Cardiac fibroblast (primary cell): Measurements from ENCODE around the gene UNC13C.

Experiments
- DNase-seq, 2 donors: peaks; one replicate each; pipeline versions ENCODE4 v3.0.0 to v3.0.0-alpha.2; 2010; ENCODE audit warnings: low read depth in 2 of 2
- H3K4me3 ChIP-seq, 2 donors: replicated peaks in 1 of 2; 1 replicate in 1 of 2; 2 replicates in 1 of 2; pipeline ENCODE4 v1.5.1; 2011; ENCODE audit warnings: low read depth in 2 of 2, low read length in 2 of 2, mild to moderate bottlenecking in 2 of 2, moderate library complexity in 1 of 2
- CTCF ChIP-seq: IDR thresholded peaks from one replicate; pipeline ENCODE4 v1.5.1; 2011; ENCODE audit warnings: low read depth, mild to moderate bottlenecking, low read length, inconsistent platforms

Gene UNC13C

GRCh38 chr15:54099010-54099409 is 120.8 kb downstream of the UNC13C start:
- DNase-seq: no peak
- no peak for TF ChIP-seq CTCF
- no peak overlapping the region for H3K4me3 ChIP-seq

GRCh38 chr15:54101664-54102270 is 123.5 kb downstream of the UNC13C start:
- no peak overlapping the region for H3K4me3 ChIP-seq
- no peak for TF ChIP-seq CTCF
- DNase-seq: no peak

- TF ChIP-seq CTCF: no peak
- no peak for DNase-seq
- no peak overlapping the region for H3K4me3 ChIP-seq
Measured at GRCh38 chr15:54102704-54103103, 124.5 kb downstream of the UNC13C start.

- TF ChIP-seq CTCF: no peak
- DNase-seq: no peak
- H3K4me3 ChIP-seq: no peak overlapping the region
Measured at GRCh38 chr15:54109014-54109413, 130.8 kb downstream of the UNC13C start.

GRCh38 chr15:54119051-54119450 is 140.8 kb downstream of the UNC13C start:
- DNase-seq: no peak
- TF ChIP-seq CTCF: no peak
- no peak overlapping the region for H3K4me3 ChIP-seq

- no peak for TF ChIP-seq CTCF
- DNase-seq: no peak
- H3K4me3 ChIP-seq: no peak overlapping the region
Measured at GRCh38 chr15:54120949-54121463, 142.8 kb downstream of the UNC13C start.

GRCh38 chr15:54127574-54127973 is 149.3 kb downstream of the UNC13C start:
- DNase-seq: no peak
- no peak for TF ChIP-seq CTCF
- no peak overlapping the region for H3K4me3 ChIP-seq
